Astrocyte (in vitro differentiated cells and primary cell): ENCODE data around the gene CARD19.

Source experiments
- CTCF ChIP-seq: IDR thresholded peaks from 2 replicates; pipeline ENCODE4 v1.5.1; 2011; ENCODE audit warnings: low read depth, mild to moderate bottlenecking, inconsistent platforms, low read length, moderate library complexity; ENCODE audit not compliant: insufficient read depth
- EZH2 ChIP-seq: IDR thresholded peaks from 2 replicates; pipeline ENCODE4 v1.6.1; 2012; ENCODE audit warnings: mild to moderate bottlenecking, low read length, inconsistent platforms; ENCODE audit not compliant: insufficient read depth

DNA sequence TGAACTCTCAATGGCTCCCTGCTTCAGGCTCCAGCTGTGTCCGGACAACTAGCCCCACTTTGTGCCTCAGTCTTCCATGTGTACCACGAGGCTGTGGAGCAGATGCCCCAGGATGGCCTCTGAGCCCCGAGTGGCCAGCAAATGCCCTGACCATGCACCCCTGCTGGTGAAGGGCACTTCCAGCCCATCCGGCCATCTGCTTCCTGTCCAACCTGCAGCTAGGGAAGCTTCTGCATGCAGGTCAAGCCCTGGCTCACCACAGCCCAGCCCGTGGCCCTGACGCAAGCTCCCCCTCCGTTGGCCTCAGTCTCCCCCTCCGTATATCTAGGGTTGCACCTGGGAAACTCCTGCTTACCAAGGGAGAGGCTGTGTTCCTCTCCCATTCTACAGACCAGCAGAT, 33.3 kb downstream of the CARD19 start:
- TF ChIP-seq CTCF, result no peak
- no peak for TF ChIP-seq EZH2
